ENCODE results near the gene SESN3. TPM values are rescaled to one million over a fixed set of nuclear protein-coding genes. Genes with fewer than 3 reads are reported as not detected.

The SESN3 gene
- polyA plus RNA-seq, 1 of the 3 experiments (the other 2 are of a cell fraction): 1.7 TPM

DNA sequence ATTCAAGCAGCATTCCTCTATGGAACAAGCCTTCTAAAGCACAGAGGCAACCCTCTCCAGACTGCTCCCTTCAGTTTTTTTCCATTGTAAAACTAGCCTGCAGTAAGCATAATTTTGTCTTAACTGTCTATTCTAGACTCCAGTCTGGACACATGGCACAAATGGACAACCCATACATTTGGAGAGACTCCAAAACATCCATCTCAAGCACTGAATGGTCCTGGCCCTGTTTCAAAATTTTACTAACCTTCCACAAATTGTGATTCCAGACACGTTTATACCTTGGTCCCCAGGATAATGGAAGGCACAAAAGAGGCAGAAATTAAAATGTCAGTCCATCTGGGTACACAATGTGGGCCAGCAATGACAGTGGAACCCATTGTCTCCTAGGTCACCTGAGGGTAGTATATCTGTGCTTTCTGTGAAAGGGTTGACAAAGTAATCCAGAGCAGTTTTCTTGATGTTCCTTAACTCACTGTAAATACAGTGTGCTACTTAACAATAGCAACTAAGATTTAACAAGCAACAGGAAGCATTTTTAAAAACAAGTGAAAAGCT, 16.2 kb upstream of the SESN3 start (continued):
- no peak for TF ChIP-seq MAX (IDR thresholded peaks at IDR 0.05; ENCODE audit: low read depth)

- Histone ChIP-seq H3K36me3 (replicated peaks in 1 of 2; ENCODE audit: control insufficient read depth in 1 of 2, insufficient read depth in 2 of 2, low read length in 1 of 2) (no peaks in the 10 kb centered on the region), H3K9me3 (no peaks in the 10 kb centered on the region), H3K27me3 (ENCODE audit: insufficient read depth) (no peaks in the 10 kb centered on the region), H3K27ac (ENCODE audit: low read depth in 2 of 2, low read length in 1 of 2) (no peak overlapping the region), H3K4me3 (ENCODE audit: low read depth in 2 of 2, low read length in 1 of 2) (no peak overlapping the region), H3K4me2 (no peak overlapping the region), H3F3A (replicated peaks; ENCODE audit: insufficient read depth) (no peaks in the 10 kb centered on the region), H3K79me2 (ENCODE audit: insufficient read depth) (no peaks in the 10 kb centered on the region), H4K20me1 (ENCODE audit: insufficient read depth) (no peaks in the 10 kb centered on the region), H3K4me1 (ENCODE audit: control insufficient read depth in 1 of 2, insufficient read depth in 2 of 2, low read depth in 1 of 2, low read length in 1 of 2) (peaks cover 0 to 2% of the 10 kb centered on the region in 2 experiments; a peak in 2 of 4 replicates), H2AFZ (ENCODE audit: low read depth) (no peak overlapping the region), H3K9ac (no peak overlapping the region), H3K9me2 (no peaks in the 10 kb centered on the region)
- DNase-seq: no peak
- ChIA-PET CTCF (interaction anchor here (1.4 to 1.5 kb wide), 2 partner anchors 15 to 459 kb away, joined by 3 read pairs; partner anchors contain the start of gene SESN3), POLR2A (interaction anchor here (0.6 kb wide), 1 partner anchor 14 kb away, joined by 3 read pairs; the partner anchor contains the start of gene SESN3)
- 83% methylated on average over 1 of the region's 1 CpG for whole genome bisulfite sequencing (ENCODE audit: low lambda C conversion rate)
- TF ChIP-seq FOSL2 (IDR thresholded peaks at IDR 0.05; ENCODE audit: borderline replicate concordance, low read depth): no peak
Observed at GRCh38 chr11:95245581-95245980, 14.6 kb upstream of the SESN3 start.

DNA sequence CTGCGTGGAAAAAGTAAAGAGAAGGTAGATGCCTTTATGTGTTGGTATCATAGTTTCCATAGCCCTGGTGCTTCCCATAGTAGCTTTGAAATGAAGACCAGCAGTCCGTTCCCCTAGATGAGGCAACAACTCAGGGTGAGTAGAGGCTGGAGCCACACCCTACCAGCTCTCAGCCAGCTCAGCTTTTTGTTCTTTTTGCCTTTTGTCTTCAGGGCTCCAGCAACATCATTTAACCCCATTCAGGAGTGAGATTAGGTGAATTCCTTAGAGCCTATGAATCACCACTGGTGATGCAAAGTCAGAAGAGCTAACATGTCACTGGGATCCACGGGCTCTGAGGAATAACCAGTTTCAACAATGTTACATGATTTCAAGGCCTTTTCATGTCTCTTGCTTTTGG, 14.0 kb upstream of the SESN3 start:
- H2AFZ ChIP-seq (ENCODE audit: low read depth): no peak overlapping the region
- WGBS (ENCODE audit: low lambda C conversion rate): 35% methylated on average over 3 of the region's 3 CpGs
- no peak for TF ChIP-seq GABPA (IDR thresholded peaks at IDR 0.05; ENCODE audit: low read depth)
- no peak for TF ChIP-seq NRF1 (IDR thresholded peaks at IDR 0.05; ENCODE audit: low read depth, low read length)
- TF ChIP-seq RCOR1 (IDR thresholded peaks at IDR 0.05; ENCODE audit: low read length): no peak
- TF ChIP-seq JUND (IDR thresholded peaks at IDR 0.05): no peak
- no peak for TF ChIP-seq EZH2phosphoT487 (IDR thresholded peaks at IDR 0.05; ENCODE audit: borderline replicate concordance, low read depth)
- TF ChIP-seq MXI1 (IDR thresholded peaks at IDR 0.05; ENCODE audit: low read depth, low read length): no peak
- TF ChIP-seq FOXM1 (IDR thresholded peaks at IDR 0.05; ENCODE audit: low read depth): no peak
- no peak for TF ChIP-seq TAF1 (IDR thresholded peaks at IDR 0.05; ENCODE audit: borderline replicate concordance, low read depth, low read length)
- TF ChIP-seq RAD21 (IDR thresholded peaks at IDR 0.05; ENCODE audit: low read length): no peak
- no peak for TF ChIP-seq POLR2AphosphoS5 (IDR thresholded peaks at IDR 0.05; ENCODE audit: low read depth, low read length)
- TF ChIP-seq, protein P1, sequence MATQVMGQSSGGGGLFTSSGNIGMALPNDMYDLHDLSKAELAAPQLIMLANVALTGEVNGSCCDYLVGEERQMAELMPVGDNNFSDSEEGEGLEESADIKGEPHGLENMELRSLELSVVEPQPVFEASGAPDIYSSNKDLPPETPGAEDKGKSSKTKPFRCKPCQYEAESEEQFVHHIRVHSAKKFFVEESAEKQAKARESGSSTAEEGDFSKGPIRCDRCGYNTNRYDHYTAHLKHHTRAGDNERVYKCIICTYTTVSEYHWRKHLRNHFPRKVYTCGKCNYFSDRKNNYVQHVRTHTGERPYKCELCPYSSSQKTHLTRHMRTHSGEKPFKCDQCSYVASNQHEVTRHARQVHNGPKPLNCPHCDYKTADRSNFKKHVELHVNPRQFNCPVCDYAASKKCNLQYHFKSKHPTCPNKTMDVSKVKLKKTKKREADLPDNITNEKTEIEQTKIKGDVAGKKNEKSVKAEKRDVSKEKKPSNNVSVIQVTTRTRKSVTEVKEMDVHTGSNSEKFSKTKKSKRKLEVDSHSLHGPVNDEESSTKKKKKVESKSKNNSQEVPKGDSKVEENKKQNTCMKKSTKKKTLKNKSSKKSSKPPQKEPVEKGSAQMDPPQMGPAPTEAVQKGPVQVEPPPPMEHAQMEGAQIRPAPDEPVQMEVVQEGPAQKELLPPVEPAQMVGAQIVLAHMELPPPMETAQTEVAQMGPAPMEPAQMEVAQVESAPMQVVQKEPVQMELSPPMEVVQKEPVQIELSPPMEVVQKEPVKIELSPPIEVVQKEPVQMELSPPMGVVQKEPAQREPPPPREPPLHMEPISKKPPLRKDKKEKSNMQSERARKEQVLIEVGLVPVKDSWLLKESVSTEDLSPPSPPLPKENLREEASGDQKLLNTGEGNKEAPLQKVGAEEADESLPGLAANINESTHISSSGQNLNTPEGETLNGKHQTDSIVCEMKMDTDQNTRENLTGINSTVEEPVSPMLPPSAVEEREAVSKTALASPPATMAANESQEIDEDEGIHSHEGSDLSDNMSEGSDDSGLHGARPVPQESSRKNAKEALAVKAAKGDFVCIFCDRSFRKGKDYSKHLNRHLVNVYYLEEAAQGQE (IDR thresholded peaks at IDR 0.05; ENCODE audit: low read depth, low read length): no peak
- TF ChIP-seq MEF2A (IDR thresholded peaks at IDR 0.05; ENCODE audit: borderline replicate concordance, low read depth): no peak
- TF ChIP-seq NFIC (IDR thresholded peaks at IDR 0.05; ENCODE audit: borderline replicate concordance): no peak
- no peak for TF ChIP-seq EP300 (IDR thresholded peaks at IDR 0.05; ENCODE audit: borderline replicate concordance in 1 of 2, low read depth in 1 of 2, low read length in 1 of 2)
- TF ChIP-seq, protein P2, sequence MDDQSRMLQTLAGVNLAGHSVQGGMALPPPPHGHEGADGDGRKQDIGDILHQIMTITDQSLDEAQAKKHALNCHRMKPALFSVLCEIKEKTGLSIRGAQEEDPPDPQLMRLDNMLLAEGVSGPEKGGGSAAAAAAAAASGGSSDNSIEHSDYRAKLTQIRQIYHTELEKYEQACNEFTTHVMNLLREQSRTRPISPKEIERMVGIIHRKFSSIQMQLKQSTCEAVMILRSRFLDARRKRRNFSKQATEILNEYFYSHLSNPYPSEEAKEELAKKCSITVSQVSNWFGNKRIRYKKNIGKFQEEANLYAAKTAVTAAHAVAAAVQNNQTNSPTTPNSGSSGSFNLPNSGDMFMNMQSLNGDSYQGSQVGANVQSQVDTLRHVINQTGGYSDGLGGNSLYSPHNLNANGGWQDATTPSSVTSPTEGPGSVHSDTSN (IDR thresholded peaks at IDR 0.05): no peak
- TF ChIP-seq ZBTB33 (IDR thresholded peaks at IDR 0.05; ENCODE audit: borderline replicate concordance, low read depth): no peak
- TF ChIP-seq FOXJ3 (CRISPR knock-in tag; IDR thresholded peaks at IDR 0.05): no peak
- TF ChIP-seq ELF1 (IDR thresholded peaks at IDR 0.05): no peak
- H3K4me3 ChIP-seq (ENCODE audit: low read depth in 2 of 2, low read length in 1 of 2): no peak overlapping the region
- H3K4me1 ChIP-seq (ENCODE audit: control insufficient read depth in 1 of 2, insufficient read depth in 2 of 2, low read depth in 1 of 2, low read length in 1 of 2): peaks cover 0 to 2% of the 10 kb centered on the region in 2 experiments; a peak in 2 of 4 replicates
- H3K27ac ChIP-seq (ENCODE audit: low read depth in 2 of 2, low read length in 1 of 2): no peak overlapping the region
- H3K9ac ChIP-seq: no peak overlapping the region
- no peak overlapping the region for H3K4me2 ChIP-seq
- no peaks in the 10 kb centered on the region for H3K27me3 ChIP-seq (ENCODE audit: insufficient read depth)
- H3K36me3 ChIP-seq (replicated peaks in 1 of 2; ENCODE audit: control insufficient read depth in 1 of 2, insufficient read depth in 2 of 2, low read length in 1 of 2): no peaks in the 10 kb centered on the region
- H3K9me3 ChIP-seq: no peaks in the 10 kb centered on the region
- no peaks in the 10 kb centered on the region for H3K9me2 ChIP-seq
- POLR2A ChIA-PET: interaction anchor here (0.6 kb wide), 1 partner anchor 14 kb away, joined by 3 read pairs; the partner anchor contains the start of gene SESN3
- no peaks in the 10 kb centered on the region for H3K79me2 ChIP-seq (ENCODE audit: insufficient read depth)
- no peak for DNase-seq
- no peaks in the 10 kb centered on the region for H4K20me1 ChIP-seq (ENCODE audit: insufficient read depth)
- no peaks in the 10 kb centered on the region for H3F3A ChIP-seq (replicated peaks; ENCODE audit: insufficient read depth)
- CTCF ChIA-PET: interaction anchor here (1.4 to 1.5 kb wide), 2 partner anchors 14 to 460 kb away, joined by 3 read pairs; partner anchors contain the start of gene SESN3

All from SK-N-SH (cell line).